Stimulated activated naive CD8-positive, alpha-beta T cell treated with anti-CD3 and anti-CD28 coated beads, Interleukin-15, amount 100 ng/mL, for 72 hours (primary cell): ENCODE results near the gene C1QL2.

Experiments
- ATAC-seq: fragments of 150-1000 bp; cut with Tn5 transposase; 2 replicates; pipeline ENCODE4 v1.10.0; 2021; ENCODE audit warnings: mild to moderate bottlenecking, moderate library complexity
- DNase-seq, 2 donors: peaks; one replicate each; pipeline ENCODE4 v3.0.0; 2021 to 2022
- H3K27ac Mint-ChIP-seq, 2 donors: one replicate each; pipeline ENCODE4 v1.8.0; 2022; ENCODE audit warnings: mild to moderate bottlenecking in 2 of 2, mixed read lengths in 2 of 2, moderate library complexity in 2 of 2
- H3K27me3 Mint-ChIP-seq: one replicate; pipeline ENCODE4 v1.8.0; 2022; ENCODE audit warnings: mixed read lengths
- H3K4me1 Mint-ChIP-seq: one replicate; pipeline ENCODE4 v1.8.0; 2022; ENCODE audit warnings: mild to moderate bottlenecking, mixed read lengths
- H3K4me3 Mint-ChIP-seq, 2 donors: one replicate each; pipeline ENCODE4 v1.8.0; 2022; ENCODE audit warnings: mild to moderate bottlenecking in 2 of 2, mixed read lengths in 2 of 2, moderate library complexity in 1 of 2
- H3K9me3 Mint-ChIP-seq, 2 donors: one replicate each; pipeline ENCODE4 v1.8.0; 2022; ENCODE audit warnings: mixed read lengths in 2 of 2

Gene C1QL2

DNA sequence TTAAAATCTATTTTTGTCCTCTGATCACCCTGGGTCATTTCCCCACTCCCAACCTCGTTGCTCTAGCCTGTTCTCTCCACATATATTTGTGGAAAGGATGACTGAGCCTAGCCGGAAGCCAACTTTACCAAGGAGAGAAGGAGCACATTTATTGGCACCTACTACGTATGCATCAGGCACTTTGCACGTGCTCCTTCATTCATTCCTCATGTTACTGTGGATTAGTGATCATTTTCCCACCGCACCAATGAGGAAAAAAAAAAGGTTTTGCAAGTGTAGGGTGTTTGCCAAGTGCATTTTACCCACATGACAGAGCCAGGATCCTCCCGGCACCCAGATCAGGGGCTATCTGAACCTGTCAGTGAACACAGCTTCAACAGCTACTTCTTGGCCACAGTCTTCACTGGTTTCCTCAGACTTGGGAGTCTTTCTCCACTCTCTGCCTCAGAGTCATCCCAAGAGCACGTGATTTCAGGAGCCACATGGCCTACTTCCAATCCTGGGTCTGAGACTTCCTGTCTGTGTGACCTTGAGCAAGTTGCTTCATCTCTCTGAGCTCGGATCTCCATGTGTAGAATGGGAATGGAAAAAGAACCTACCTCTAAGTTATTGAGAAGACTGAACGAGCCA lies 1.9 kb upstream of the C1QL2 start:
- Mint-ChIP-seq H3K27me3 (peaks cover 62% of the 10 kb centered on the region), H3K9me3 (no peaks in the 10 kb centered on the region), H3K4me3 (no peak overlapping the region), H3K4me1 (peaks cover 7% of the 10 kb centered on the region), H3K27ac (no peak overlapping the region)
- DNase-seq (no peak), ATAC-seq (no peak)

- DNase-seq = no peak
- Mint-ChIP-seq H3K4me1 (peaks cover 7% of the 10 kb centered on the region), H3K4me3 (no peak overlapping the region), H3K9me3 (no peaks in the 10 kb centered on the region), H3K27ac (no peak overlapping the region), H3K27me3 (peaks cover 75% of the 10 kb centered on the region)
- no peak for ATAC-seq
These were observed 570 bp downstream of the C1QL2 start for GRCh38 chr2:119157850-119158511.

DNA sequence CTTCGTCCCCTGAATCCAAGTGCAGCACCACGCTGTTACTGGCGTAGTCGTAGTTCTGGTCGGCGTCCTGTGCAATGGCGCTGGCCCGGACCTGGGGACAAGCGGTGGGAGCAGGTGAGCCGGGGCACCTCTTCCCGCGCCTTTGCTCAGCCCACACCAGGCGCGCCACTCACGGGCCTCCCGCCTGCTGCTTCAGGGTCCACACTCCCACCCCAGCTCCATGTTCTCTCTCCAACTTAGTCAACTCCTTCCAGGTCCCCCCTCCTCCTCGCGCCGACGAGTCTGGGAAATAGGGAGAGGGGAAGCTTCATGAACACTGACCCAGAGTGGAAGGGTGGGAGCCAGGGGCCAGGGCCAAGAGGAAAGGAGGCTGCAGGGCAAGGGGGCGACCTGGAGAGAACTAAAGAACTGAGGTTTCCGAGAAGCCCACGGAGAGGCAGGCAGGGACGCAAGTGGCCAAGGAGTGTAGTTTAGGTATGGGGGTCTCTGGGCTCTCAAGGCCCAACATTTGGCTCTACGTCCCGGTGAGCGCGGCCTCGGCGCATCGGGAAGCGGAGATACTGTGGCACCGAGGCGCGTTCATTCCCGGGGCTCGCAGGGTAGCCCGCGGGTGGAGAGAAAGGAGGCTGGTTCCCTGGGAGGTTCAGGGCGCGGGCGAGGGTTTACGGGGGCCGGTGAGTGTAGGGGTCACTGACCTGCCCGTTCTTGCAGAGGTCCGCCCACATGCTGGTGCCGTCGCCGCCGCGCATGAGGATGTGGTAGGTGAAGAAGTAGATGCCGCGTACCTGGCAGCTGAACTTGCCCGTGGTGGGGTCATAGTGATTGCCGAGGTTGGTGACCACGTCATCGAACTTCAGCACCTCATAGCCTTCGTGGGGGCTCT lies 1.4 kb downstream of the C1QL2 start:
- Mint-ChIP-seq H3K9me3 (no peaks in the 10 kb centered on the region), H3K27ac (no peak overlapping the region), H3K27me3 (peaks cover 76% of the 10 kb centered on the region), H3K4me1 (peaks cover 7% of the 10 kb centered on the region), H3K4me3 (no peak overlapping the region)
- DNase-seq (no peak), ATAC-seq (no peak)

DNA sequence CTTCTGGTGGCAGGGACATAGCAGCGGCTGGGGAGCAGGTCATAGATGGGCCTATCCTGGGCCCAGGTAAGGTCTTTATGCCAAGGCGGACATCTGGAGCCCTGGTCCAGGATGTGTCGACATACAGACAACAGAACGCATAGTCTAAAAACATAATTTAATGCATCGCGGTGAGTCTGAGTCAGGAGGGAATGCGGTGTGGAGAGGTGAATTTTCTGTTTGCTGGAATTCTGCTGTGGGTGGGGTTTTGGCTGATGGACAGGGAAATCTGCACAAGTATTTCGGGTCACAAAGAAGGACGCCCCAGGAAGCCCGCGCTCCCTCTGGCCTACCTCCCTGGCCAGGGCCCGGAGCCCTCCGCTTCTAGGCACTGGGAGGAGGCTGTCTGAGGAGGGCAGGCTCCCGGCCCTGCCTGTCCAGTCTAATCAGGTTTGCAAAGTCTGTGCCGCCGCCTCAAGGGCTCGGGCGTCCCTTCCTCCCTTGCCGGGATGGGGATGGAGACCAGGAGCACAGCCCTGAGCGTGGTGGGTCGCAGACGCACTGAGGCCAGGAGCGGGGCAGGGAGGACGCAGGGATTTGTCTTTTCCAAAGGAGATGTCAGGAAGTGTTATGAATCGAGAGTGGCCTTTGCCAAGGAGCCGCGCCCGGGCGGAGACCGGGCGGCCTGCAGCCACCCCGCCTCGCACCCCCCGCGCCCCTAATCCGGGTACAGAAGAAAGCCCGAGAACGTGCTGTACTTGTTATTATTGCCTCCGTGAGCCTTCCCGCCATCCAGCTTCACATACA lies 2.3 kb downstream of the C1QL2 start:
- DNase-seq (no peak), ATAC-seq (no peak)
- Mint-ChIP-seq H3K27ac (peak overlapping the region in 1 of 2 donors; percentile 86), H3K27me3 (peaks cover 80% of the 10 kb centered on the region), H3K9me3 (no peaks in the 10 kb centered on the region), H3K4me1 (peaks cover 7% of the 10 kb centered on the region), H3K4me3 (no peak overlapping the region)

DNA sequence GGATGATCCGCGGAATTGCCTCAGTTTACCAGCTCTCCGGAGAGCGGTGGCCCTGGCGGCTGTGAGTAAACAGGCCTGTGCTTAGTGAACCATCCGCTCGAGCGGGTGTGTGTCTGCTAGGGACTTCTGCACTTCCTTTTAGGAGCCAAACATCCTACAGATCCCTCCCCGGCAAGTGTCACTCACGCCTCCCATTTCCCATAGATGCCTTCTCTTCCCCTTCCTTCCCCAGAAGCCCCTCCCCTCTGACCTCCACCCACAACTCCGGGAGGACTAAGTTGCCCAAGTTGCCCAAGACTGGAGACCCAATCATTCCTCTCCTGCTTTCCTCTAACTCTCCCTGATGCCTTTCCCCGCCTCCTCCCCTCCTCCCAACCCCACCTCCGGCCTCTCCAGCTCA lies 2.9 kb downstream of the C1QL2 start:
- H3K9me3 Mint-ChIP-seq = no peaks in the 10 kb centered on the region
- no peak overlapping the region for H3K27ac Mint-ChIP-seq
- H3K4me1 Mint-ChIP-seq = peaks cover 7% of the 10 kb centered on the region
- ATAC-seq (no peak), DNase-seq (no peak)
- peaks cover 81% of the 10 kb centered on the region for H3K27me3 Mint-ChIP-seq
- H3K4me3 Mint-ChIP-seq = no peak overlapping the region

GRCh38 chr2:119154076-119154475 lies 4.5 kb downstream of the C1QL2 start:
- Mint-ChIP-seq H3K27me3 (peaks cover 71% of the 10 kb centered on the region), H3K4me3 (no peak overlapping the region), H3K9me3 (no peaks in the 10 kb centered on the region), H3K4me1 (peaks cover 7% of the 10 kb centered on the region), H3K27ac (no peak overlapping the region)
- ATAC-seq = no peak
- no peak for DNase-seq

DNA sequence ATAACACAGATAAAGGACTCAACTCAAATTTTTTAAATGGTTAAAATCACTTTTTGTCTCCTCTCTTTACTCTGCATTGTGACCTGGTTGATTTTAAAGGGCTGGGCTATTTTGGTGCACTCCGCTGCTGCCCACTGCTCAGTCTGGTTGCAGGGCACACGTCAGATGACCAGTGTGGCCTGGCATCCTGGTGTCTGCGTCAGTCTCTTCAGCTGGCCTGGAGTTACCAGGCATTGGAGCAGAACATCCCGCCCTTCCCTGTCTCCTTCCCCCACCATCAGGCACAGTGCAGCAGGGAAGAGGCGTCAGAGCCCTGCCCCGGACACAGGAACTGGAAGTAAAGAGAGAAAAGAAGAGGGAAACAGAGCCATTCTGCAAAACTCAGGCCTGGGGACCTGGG lies 8.9 kb downstream of the C1QL2 start:
- no peaks in the 10 kb centered on the region for H3K4me1 Mint-ChIP-seq
- ATAC-seq (no peak), DNase-seq (no peak)
- peaks cover 35% of the 10 kb centered on the region for H3K27me3 Mint-ChIP-seq
- H3K4me3 Mint-ChIP-seq = no peak overlapping the region
- H3K9me3 Mint-ChIP-seq = no peaks in the 10 kb centered on the region
- no peak overlapping the region for H3K27ac Mint-ChIP-seq

DNA sequence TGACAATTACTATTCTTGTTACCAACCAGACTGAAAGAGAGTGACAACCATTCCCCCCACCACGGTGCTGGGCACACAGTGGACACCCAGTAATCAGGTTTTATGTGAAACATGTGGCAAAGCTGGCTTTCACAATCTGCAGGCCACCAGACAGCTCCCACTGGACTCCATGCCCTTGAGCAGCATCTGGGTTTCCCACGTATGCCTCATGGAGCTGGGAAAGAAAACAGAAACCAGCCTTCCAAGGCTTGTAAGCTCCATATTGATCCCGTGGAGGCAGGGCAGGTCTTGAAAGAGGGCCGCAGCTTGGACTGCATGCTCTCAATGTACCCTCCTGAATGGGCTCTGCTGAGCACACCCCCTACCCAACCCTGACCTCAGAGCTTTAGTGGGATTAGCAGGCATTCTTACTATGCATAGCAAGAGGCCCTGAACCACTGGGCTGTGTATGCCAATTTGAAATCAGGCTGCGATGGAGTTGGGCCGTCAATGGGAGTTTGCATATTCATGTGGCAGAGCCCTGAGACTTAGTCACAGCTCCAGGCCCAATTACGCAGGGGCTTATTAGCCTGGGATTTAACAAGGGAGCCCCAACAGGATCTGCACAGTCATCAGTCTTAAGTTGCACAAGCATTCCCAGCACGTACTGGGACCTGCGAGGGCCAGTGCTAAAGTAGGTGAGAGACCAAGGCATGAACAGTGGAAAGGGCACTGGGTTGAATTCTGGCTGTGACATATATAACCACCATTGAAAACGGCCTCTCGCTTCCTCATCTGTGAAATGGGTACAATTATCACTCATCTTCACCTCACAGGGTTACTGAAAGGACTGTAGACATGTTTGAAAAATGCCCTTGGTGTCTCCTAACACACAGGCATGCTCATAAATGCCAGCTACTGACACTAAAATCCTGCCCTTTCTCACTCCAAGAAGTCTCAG lies 10.5 kb downstream of the C1QL2 start:
- Mint-ChIP-seq H3K9me3 (no peaks in the 10 kb centered on the region), H3K27ac (no peak overlapping the region), H3K4me1 (no peaks in the 10 kb centered on the region), H3K4me3 (no peak overlapping the region), H3K27me3 (peaks cover 22% of the 10 kb centered on the region)
- DNase-seq = no peak
- no peak for ATAC-seq

GRCh38 chr2:119144806-119145205 lies 13.7 kb downstream of the C1QL2 start:
- Mint-ChIP-seq H3K4me3 (no peak overlapping the region), H3K27ac (peak overlapping the region in 1 of 2 donors; percentile 81), H3K4me1 (no peaks in the 10 kb centered on the region), H3K27me3 (no peaks in the 10 kb centered on the region), H3K9me3 (no peaks in the 10 kb centered on the region)
- ATAC-seq (no peak), DNase-seq (no peak)

GRCh38 chr2:119142824-119143223 lies 15.7 kb downstream of the C1QL2 start:
- DNase-seq (no peak), ATAC-seq (no peak)
- no peak overlapping the region for H3K27ac Mint-ChIP-seq
- peaks cover 8% of the 10 kb centered on the region for H3K27me3 Mint-ChIP-seq
- no peaks in the 10 kb centered on the region for H3K4me1 Mint-ChIP-seq
- H3K4me3 Mint-ChIP-seq = no peak overlapping the region
- H3K9me3 Mint-ChIP-seq = no peaks in the 10 kb centered on the region

- no peak overlapping the region for H3K27ac Mint-ChIP-seq
- H3K27me3 Mint-ChIP-seq = peaks cover 24% of the 10 kb centered on the region
- no peak for ATAC-seq
- no peak overlapping the region for H3K4me3 Mint-ChIP-seq
- H3K4me1 Mint-ChIP-seq = no peaks in the 10 kb centered on the region
- DNase-seq = no peak
- H3K9me3 Mint-ChIP-seq = no peaks in the 10 kb centered on the region
These were observed 21.0 kb downstream of the C1QL2 start for GRCh38 chr2:119137502-119137901.

DNA sequence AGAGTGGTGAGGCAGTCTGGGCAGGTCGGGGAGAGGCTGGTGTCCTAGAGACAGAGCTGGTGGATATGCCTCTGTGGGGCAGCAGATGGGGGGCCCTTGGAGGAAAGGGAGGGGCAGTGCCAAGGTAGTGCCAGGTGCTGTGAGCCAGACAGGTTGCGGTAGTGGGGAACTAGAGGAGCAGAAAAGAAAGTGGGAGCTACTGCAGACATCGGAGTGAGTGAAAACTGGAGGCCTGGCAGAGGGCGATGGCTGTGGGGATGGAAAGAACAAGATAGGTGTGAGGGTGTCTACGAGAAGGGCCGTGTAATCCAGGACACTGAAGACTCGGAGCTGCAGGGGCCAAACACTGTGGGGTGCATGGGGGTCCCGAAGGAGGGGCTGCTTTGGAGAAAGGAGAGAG lies 21.7 kb downstream of the C1QL2 start:
- no peak overlapping the region for H3K27ac Mint-ChIP-seq
- DNase-seq = no peak
- no peaks in the 10 kb centered on the region for H3K4me1 Mint-ChIP-seq
- H3K4me3 Mint-ChIP-seq = no peak overlapping the region
- ATAC-seq = no peak
- no peaks in the 10 kb centered on the region for H3K9me3 Mint-ChIP-seq
- peaks cover 24% of the 10 kb centered on the region for H3K27me3 Mint-ChIP-seq

- Mint-ChIP-seq H3K27ac (no peak overlapping the region), H3K27me3 (peaks cover 24% of the 10 kb centered on the region), H3K4me1 (no peaks in the 10 kb centered on the region), H3K9me3 (no peaks in the 10 kb centered on the region), H3K4me3 (no peak overlapping the region)
- DNase-seq (no peak), ATAC-seq (no peak)
These were observed 22.5 kb downstream of the C1QL2 start for GRCh38 chr2:119136093-119136492.

GRCh38 chr2:119134775-119135174 lies 23.8 kb downstream of the C1QL2 start:
- no peak overlapping the region for H3K27ac Mint-ChIP-seq
- DNase-seq (no peak), ATAC-seq (no peak)
- H3K4me3 Mint-ChIP-seq = no peak overlapping the region
- H3K27me3 Mint-ChIP-seq = peaks cover 26% of the 10 kb centered on the region
- no peaks in the 10 kb centered on the region for H3K4me1 Mint-ChIP-seq
- no peaks in the 10 kb centered on the region for H3K9me3 Mint-ChIP-seq

DNA sequence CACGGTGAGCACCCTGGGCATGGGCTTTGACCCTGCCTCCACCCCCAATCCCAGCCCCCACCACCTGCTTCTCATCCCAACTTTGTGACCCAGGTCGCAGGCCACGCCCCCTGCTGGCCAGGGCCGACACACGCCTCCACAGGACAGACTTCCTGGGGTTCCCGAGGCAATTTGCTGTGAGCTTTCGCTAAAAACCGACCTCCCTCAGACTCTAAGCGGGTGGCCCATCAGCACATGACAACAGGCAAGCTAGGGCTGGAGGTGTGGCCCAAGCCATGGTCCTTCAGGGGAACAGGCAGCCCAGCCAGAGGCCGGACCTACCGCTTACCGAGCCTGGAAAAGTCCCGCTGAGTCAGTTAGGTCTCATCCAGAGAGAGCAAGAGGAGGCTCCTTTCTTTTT lies 31.9 kb downstream of the C1QL2 start:
- H3K4me3 Mint-ChIP-seq = no peak overlapping the region
- H3K27ac Mint-ChIP-seq = no peak overlapping the region
- H3K4me1 Mint-ChIP-seq = peaks cover 5% of the 10 kb centered on the region
- peaks cover 60% of the 10 kb centered on the region for H3K27me3 Mint-ChIP-seq
- peak; percentile 7 to 34 for DNase-seq
- H3K9me3 Mint-ChIP-seq = no peaks in the 10 kb centered on the region
- ATAC-seq = peak; percentile 36
